Measurements from ENCODE around the gene IFT52.

The IFT52 gene

GRCh38 chr20:43694763-43695162 is 104.0 kb downstream of the IFT52 start:
- DNase-seq, result no peak

GRCh38 chr20:43695571-43695970 is 104.8 kb downstream of the IFT52 start:
- no peak for DNase-seq

Measured in AML-193 (cell line).